B cell (primary cell): ENCODE data around the gene GON4L. TPM values are rescaled to one million over a fixed set of nuclear protein-coding genes. Genes with fewer than 3 reads are reported as not detected.
"Not testable (repeated sequence)": the region's sequence is repeated elsewhere in the genome, so short reads cannot be mapped to it uniquely, and the experiment has no call there.

ENCODE experiments used
- ATAC-seq: fragments of 200-7000 bp; cut with Tn5 transposase; one replicate; pipeline ENCODE4 v1.10.0; 2021; ENCODE audit warnings: low read depth, mild to moderate bottlenecking, moderate number of reproducible peaks, moderate library complexity
- CTCF ChIA-PET: fragments of 350-600 bp; sonication (Branson Sonifier 250); formaldehyde crosslinking; loops from one replicate; lab custom pipeline; 2021; ENCODE audit warnings: antibody characterized with exemption, inconsistent platforms; lab: Charles Lee
- POLR2A ChIA-PET: fragments of 350-600 bp; sonication (Branson Sonifier 250); formaldehyde crosslinking; loops from one replicate; lab custom pipeline; 2021; ENCODE audit warnings: antibody characterized with exemption; lab: Charles Lee
- DNase-seq: peaks from one replicate; pipeline ENCODE4 v3.0.0; 2013
- H2AFZ ChIP-seq: 2 replicates; pipeline ENCODE4 v1.6.1; 2012; ENCODE audit warnings: mild to moderate bottlenecking, low read depth, low read length; ENCODE audit not compliant: insufficient read depth, poor library complexity, severe bottlenecking
- H3K27ac ChIP-seq, 2 donors: 1 replicate in 1 of 2; 2 replicates in 1 of 2; pipeline ENCODE4 v1.5.1; 2012 to 2013; ENCODE audit warnings: low read length in 2 of 2, mild to moderate bottlenecking in 2 of 2, moderate library complexity in 1 of 2
- H3K27me3 ChIP-seq, 4 experiments: fragments of 200-600 bp in 1 of 4; sonication (generic) in 1 of 4; replicated peaks in 1 of 4; 1 replicate in 2 of 4; 2 replicates in 2 of 4; pipeline versions ENCODE4 v1.6.1 to v1.7.0; 2013 to 2016; ENCODE audit warnings: low read length in 3 of 4, mild to moderate bottlenecking in 2 of 4, mixed read lengths in 1 of 4, moderate library complexity in 1 of 4; ENCODE audit not compliant: insufficient read depth in 4 of 4, control insufficient read depth in 3 of 4; ENCODE audit errors: control extremely low read depth in 1 of 4
- H3K36me3 ChIP-seq, 2 experiments: replicated peaks in 1 of 2; 1 replicate in 1 of 2; 2 replicates in 1 of 2; pipeline versions ENCODE4 v1.6.1 to v1.7.1; 2013; ENCODE audit warnings: low read length in 1 of 2; ENCODE audit not compliant: insufficient read depth in 2 of 2, control insufficient read depth in 1 of 2; ENCODE audit errors: control extremely low read depth in 1 of 2, extremely low read depth in 1 of 2
- H3K4me1 ChIP-seq, 2 donors: fragments of 200-600 bp in 1 of 2; sonication (generic) in 1 of 2; 1 replicate in 1 of 2; 2 replicates in 1 of 2; pipeline versions ENCODE4 v1.5.1 to v1.6.1; 2013 to 2017; ENCODE audit warnings: low read length in 2 of 2; ENCODE audit not compliant: control insufficient read depth in 2 of 2, insufficient read depth in 2 of 2
- H3K4me2 ChIP-seq: replicated peaks from 2 replicates; pipeline ENCODE3; 2012; ENCODE audit warnings: mild to moderate bottlenecking, low read depth, low read length; ENCODE audit not compliant: poor library complexity, severe bottlenecking
- H3K4me3 ChIP-seq, 5 experiments: fragments of 200-600 bp in 1 of 5; sonication (generic) in 1 of 5; 1 replicate in 3 of 5; 2 replicates in 2 of 5; pipeline versions ENCODE4 v1.5.1 to v1.7.0; 2011 to 2016; ENCODE audit warnings: low read length in 4 of 5, mild to moderate bottlenecking in 4 of 5, low read depth in 2 of 5, control low read depth in 1 of 5, moderate library complexity in 1 of 5; ENCODE audit not compliant: insufficient read depth in 1 of 5; ENCODE audit errors: control extremely low read depth in 1 of 5, extremely low read depth in 1 of 5
- H3K79me2 ChIP-seq: fragments of 200-600 bp; sonication (generic); one replicate; pipeline ENCODE4 v1.6.0; 2016; ENCODE audit warnings: low read length; ENCODE audit not compliant: control insufficient read depth, insufficient read depth
- H3K9ac ChIP-seq: fragments of 200-600 bp; sonication (generic); 2 replicates; pipeline ENCODE4 v1.6.1; 2017; ENCODE audit warnings: mild to moderate bottlenecking, low read length, moderate library complexity
- H3K9me3 ChIP-seq, 3 donors: one replicate each; pipeline versions ENCODE4 v1.6.1 to v1.7.1; 2013; ENCODE audit warnings: low read length in 2 of 3; ENCODE audit not compliant: control insufficient read depth in 2 of 3, insufficient read depth in 1 of 3; ENCODE audit errors: control extremely low read depth in 1 of 3
- H4K20me1 ChIP-seq: 2 replicates; pipeline ENCODE4 v1.6.0; 2012; ENCODE audit warnings: mild to moderate bottlenecking, low read length; ENCODE audit not compliant: insufficient read depth, control insufficient read depth, poor library complexity, severe bottlenecking
- H3K27ac Mint-ChIP-seq: one replicate; pipeline ENCODE4 v1.8.0; 2021; ENCODE audit warnings: mixed read lengths
- H3K27me3 Mint-ChIP-seq: one replicate; pipeline ENCODE4 v1.8.0; 2021; ENCODE audit warnings: mixed read lengths
- H3K4me1 Mint-ChIP-seq: one replicate; pipeline ENCODE4 v1.8.0; 2021; ENCODE audit warnings: mixed read lengths
- H3K4me3 Mint-ChIP-seq: one replicate; pipeline ENCODE4 v1.8.0; 2021; ENCODE audit warnings: mixed read lengths
- H3K9me3 Mint-ChIP-seq: one replicate; pipeline ENCODE4 v1.8.0; 2022; ENCODE audit warnings: mixed read lengths; ENCODE audit not compliant: insufficient read depth
- CTCF ChIP-seq: fragments of 200-600 bp; IDR thresholded peaks from one replicate; pipeline ENCODE4 v1.8.0; 2022; ENCODE audit warnings: antibody characterized with exemption, mild to moderate bottlenecking
- EZH2 ChIP-seq: IDR thresholded peaks from 2 replicates; pipeline ENCODE4 v1.6.1; 2012; ENCODE audit warnings: borderline replicate concordance, low read depth, mild to moderate bottlenecking, moderate library complexity, low read length; ENCODE audit not compliant: insufficient read depth, poor library complexity, severe bottlenecking
- WGBS: methylation state at CpG from one replicate; pipeline ENCODE4 v1.1.5; 2013; ENCODE audit warnings: missing lambda C conversion rate; ENCODE audit not compliant: insufficient coverage; 5-methylcytosine and 5-hydroxymethylcytosine counted together
- intact Hi-C: fragments of 100-400 bp; cut with micrococcal nuclease; formaldehyde crosslinking; loops from one replicate; pipeline ENCODE4 v1.10.0; 2022
- polyA plus RNA-seq: library from polyadenylated mRNA; depleted of rRNA; stranded (reverse); fragments of >200 nt; gene quantifications from 2 replicates; pipeline ENCODE4 v1.2.3, GENCODE V29; 2012
- total RNA-seq, 2 donors: library from RNA; stranded (reverse); fragments of 120-200 nt in 1 of 2; gene quantifications; 1 replicate in 1 of 2; 2 replicates in 1 of 2; pipeline versions ENCODE4 v1.2.3 to v1.2.4, GENCODE V29; 2013 to 2022

Gene GON4L
- total and polyA plus RNA-seq, 2 donors (not counting 1 experiment from before 2014, with no cell fraction given), result 54.4 to 127 TPM

- WGBS, result no CpG with 5 or more reads among the region's 3 CpGs
- intact Hi-C loops, result no loop called here
Measured at GRCh38 chr1:155709391-155709790, 147.6 kb downstream of the GON4L start.

DNA sequence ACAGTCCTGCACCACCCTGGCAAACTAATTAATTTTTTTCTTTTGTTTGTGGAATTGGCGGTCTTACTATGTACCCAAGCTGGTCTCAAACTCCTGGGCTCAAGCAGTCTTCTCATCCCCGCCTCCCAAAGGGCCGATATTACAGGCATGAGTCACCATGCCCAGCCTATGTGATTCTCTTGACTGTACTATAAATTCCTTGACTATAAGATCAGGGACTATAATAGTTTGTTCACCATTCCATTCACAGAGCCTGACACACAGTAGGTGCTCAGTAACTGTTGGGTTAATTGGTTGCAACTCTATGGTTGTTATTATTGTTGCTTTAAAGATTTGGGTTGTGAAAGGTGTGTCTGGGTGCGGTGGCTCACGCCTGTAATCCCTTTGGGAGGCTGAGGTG is 150.9 kb downstream of the GON4L start:
- Histone ChIP-seq H3K9me3 (no peaks in the 10 kb centered on the region), H3K9ac (no peak overlapping the region), H3K4me2 (no peak overlapping the region), H3K4me1 (no peaks in the 10 kb centered on the region), H4K20me1 (peaks cover 8% of the 10 kb centered on the region), H3K36me3 (peaks cover 2 to 3% of the 10 kb centered on the region in 2 experiments), H3K4me3 (no peak overlapping the region), H3K27me3 (no peaks in the 10 kb centered on the region), H2AFZ (no peak overlapping the region), H3K27ac (no peak overlapping the region), H3K79me2 (peaks cover 61% of the 10 kb centered on the region)
- DNase-seq (no peak), ATAC-seq (no peak)
- Mint-ChIP-seq H3K4me3 (no peak overlapping the region), H3K27me3 (no peaks in the 10 kb centered on the region), H3K4me1 (peaks cover 8% of the 10 kb centered on the region), H3K9me3 (no peaks in the 10 kb centered on the region), H3K27ac (no peak overlapping the region)
- no peak for TF ChIP-seq CTCF
- intact Hi-C loops, result no loop called here
- ChIA-PET POLR2A (no interaction called here), CTCF (no interaction called here)
- WGBS, result 94% methylated on average over 2 of the region's 5 CpGs

More at GRCh38 chr1:155709391-155709790, 147.6 kb downstream of the GON4L start:
- H3K9me3 ChIP-seq, result no peaks in the 10 kb centered on the region
- ATAC-seq (no peak), DNase-seq (no peak)
- H3K27ac Mint-ChIP-seq, result no peak overlapping the region
- H3K9ac ChIP-seq, result no peak overlapping the region
- TF ChIP-seq CTCF (no peak), EZH2 (no peak)
- peaks cover 8% of the 10 kb centered on the region for H4K20me1 ChIP-seq
- no peaks in the 10 kb centered on the region for H3K27me3 Mint-ChIP-seq
- no peak overlapping the region for H3K4me3 Mint-ChIP-seq
- no peaks in the 10 kb centered on the region for H3K27me3 ChIP-seq
- H3K4me1 ChIP-seq, result no peaks in the 10 kb centered on the region
- no peak overlapping the region for H3K4me2 ChIP-seq
- ChIA-PET CTCF (no interaction called here), POLR2A (no interaction called here)
- no peak overlapping the region for H3K27ac ChIP-seq
- H3K4me1 Mint-ChIP-seq, result peaks cover 7% of the 10 kb centered on the region
- no peaks in the 10 kb centered on the region for H3K9me3 Mint-ChIP-seq
- H3K79me2 ChIP-seq, result peaks cover 42% of the 10 kb centered on the region
- peaks cover 2 to 6% of the 10 kb centered on the region in 2 experiments for H3K36me3 ChIP-seq
- H3K4me3 ChIP-seq, result no peak overlapping the region
- H2AFZ ChIP-seq, result no peak overlapping the region

DNA sequence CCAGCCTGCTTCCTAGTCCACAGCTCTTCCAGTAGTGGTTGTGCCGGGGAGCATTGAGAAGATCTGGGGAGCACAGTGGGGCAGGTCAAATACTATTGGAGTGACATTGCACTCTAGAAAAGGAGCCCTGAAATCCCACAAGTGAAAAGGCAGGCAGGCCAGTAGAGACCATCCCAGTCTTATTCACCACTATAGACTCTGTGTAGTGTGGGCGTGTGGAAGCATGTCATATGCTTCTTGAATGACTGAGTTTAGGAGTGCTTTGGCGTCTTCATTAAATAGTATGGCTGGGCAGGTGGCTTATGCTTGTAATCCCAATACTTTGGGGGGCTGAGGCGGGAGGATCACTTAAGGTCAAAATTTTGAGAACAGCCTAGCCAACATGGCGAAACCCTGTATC is 152.6 kb downstream of the GON4L start:
- H3K36me3 ChIP-seq, H3K9me3 ChIP-seq, H3K4me2 ChIP-seq, H3K4me3 Mint-ChIP-seq, H3K27ac Mint-ChIP-seq, H4K20me1 ChIP-seq, H3K4me1 Mint-ChIP-seq, H3K4me1 ChIP-seq, H3K27me3 ChIP-seq, intact Hi-C loops, POLR2A ChIA-PET, ATAC-seq, CTCF ChIA-PET, H3K27me3 Mint-ChIP-seq, H3K27ac ChIP-seq, H3K9me3 Mint-ChIP-seq, H3K4me3 ChIP-seq, DNase-seq, H3K9ac ChIP-seq, H2AFZ ChIP-seq: not testable (repeated sequence)
- WGBS, result 100% methylated on average over 1 of the region's 5 CpGs
- peaks cover 67% of the 10 kb centered on the region for H3K79me2 ChIP-seq
